ENCODE results near the gene TMEM86B.
"Not testable (repeated sequence)": the region's sequence is repeated elsewhere in the genome, so short reads cannot be mapped to it uniquely, and the experiment has no call there.

TMEM86B gene

DNA sequence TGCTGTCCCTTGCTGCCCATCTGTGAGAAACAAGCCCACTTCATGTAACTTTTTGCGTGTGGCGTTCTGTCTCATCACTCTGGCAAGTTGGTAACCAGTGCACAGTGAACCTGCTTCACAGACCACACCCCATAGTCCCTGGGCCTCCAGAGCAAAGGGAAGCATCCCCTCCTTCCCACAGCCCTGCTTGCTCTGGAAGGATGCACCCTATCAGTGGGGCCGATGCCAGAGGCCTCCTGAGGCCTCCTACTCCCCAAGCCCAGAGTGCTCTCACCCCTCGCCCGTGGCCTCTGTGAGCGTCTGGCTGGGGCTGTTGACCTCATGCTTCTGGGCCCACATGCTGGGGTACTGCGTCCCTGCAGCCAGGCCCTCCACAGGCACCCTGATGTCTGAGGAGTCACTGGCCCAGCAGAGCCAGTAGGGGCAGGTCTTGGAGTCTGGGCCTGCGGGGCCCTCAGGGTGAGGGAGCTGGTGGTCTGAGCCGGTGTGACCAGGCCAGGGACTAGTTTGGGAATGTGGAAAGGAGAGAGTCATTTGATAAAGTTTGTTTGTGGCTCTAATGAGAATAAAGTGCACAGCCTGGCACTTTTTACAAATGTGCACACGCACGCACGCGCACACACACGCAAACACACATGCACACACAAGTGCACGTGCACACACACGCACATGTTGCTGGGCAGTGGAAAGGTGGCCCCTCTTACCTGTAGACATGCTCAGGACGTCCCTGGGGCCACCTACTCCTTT, 5.1 kb downstream of the TMEM86B start:
- DNase-seq (ENCODE audit: low read depth in 2 of 2) = no peak

GRCh38 chr19:55220525-55220924, 8.0 kb downstream of the TMEM86B start:
- DNase-seq (ENCODE audit: low read depth in 2 of 2) = no peak

DNA sequence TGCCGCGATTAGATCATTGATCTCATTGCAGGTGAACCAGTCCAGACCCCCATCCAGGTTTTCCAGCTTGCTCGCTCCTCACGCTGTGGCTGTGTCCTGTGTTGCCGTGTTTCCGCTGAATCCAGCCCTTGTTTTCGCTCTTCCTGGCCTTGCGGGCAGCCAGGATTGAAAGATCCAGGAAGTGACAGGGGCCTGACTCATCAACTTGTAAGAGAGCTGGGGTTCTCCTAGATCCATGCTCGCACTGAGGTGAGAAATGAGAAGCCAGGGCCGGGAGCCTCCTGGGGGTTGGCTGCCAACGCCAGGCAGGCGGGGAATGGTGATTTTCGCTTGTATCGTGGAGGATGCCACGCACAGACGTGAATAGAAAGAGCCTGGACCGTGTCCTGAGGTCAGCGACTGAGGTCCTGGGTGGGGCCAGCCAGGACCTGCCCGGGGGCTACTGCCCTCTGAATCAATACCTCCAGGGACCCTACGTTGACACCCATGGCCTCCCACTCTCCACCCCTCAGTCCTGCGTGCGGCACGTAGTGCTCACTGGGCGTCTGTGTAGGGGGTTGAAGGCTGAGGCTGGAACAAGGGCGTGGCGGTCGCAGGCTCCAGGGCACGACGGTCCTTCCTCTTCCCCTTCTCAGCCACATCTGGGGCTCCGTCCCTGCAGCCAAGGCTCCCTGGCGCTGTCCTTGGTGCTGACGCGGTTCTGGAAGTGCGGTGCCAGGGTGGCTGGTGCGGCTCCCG, 11.9 kb downstream of the TMEM86B start:
- DNase-seq (ENCODE audit: low read depth in 2 of 2) = peak; percentile 97 to 98

DNA sequence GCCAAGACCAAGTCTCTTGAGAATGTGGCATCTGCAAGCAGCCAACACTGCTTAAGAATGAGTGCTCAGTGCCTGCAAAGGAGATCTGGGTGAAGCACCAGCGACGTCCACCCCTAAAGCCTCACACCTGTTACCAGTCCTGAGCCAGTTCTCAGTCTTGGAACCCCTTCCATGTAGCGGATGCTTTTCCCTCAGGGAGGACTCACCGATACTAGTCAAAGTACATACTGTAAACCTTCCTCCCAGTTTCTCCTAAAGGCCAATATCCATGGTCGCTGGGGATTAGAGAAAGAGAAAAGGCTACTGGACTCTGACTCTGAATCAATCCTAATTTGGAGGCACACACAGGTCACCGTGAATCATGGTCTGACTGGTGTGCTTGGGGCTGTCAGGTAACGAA, 15.0 kb downstream of the TMEM86B start:
- DNase-seq (ENCODE audit: low read depth in 2 of 2) = no peak

- no peak for DNase-seq (ENCODE audit: low read depth in 2 of 2)
These were observed 16.1 kb downstream of the TMEM86B start for GRCh38 chr19:55212447-55212846.

DNA sequence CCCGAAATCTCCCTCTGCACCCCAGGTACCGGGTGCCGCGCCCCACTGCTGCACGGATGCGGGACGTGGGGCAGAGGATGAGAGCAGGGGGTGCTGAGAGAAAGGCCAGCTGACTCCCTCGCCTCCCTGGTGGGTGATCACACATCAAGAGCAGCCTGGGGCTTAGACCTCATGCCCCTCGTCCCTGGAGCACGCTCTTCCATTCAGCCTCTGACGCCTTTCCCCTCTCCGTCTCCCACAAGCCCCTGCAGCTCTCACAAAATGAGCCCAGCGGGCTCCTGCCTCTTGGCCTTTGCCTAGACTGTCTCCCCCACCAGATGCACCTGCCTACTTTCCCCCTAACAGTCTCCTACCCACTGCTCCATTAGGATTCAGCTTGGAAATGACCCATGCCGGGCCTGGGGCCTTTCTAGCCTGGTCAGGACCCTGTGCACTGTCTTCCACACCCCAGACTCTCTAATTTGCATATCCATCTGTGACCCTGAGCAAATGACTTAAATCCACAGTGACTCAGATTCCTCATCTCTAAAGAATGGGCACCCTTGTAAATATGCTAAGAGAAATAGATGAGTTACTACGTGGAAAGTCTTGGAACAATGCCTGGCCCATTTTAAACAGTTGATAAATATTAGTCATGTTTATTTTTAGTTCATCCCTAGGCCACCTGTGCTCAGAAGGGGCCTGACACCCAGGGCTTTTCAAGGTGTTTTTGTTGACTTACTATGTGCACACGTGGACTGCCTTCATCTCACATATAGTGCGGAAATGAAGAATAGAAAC, 18.7 kb downstream of the TMEM86B start:
- DNase-seq (ENCODE audit: low read depth in 2 of 2) = peak; percentile 70 to 75

GRCh38 chr19:55208880-55209692, 19.5 kb downstream of the TMEM86B start, which contains the start of gene PTPRH:
PTPRH (minus strand) TSS chr19:55209501; CDS start chr19:55209433, 68 bp downstream.
- DNase-seq (ENCODE audit: low read depth in 2 of 2) = no peak

- DNase-seq (ENCODE audit: low read depth in 2 of 2) = peak; percentile 50 to 57
These were observed 21.7 kb downstream of the TMEM86B start for GRCh38 chr19:55206664-55207500.

- DNase-seq (ENCODE audit: low read depth in 2 of 2) = not testable (repeated sequence)
These were observed 26.4 kb downstream of the TMEM86B start for GRCh38 chr19:55202199-55202598.

GRCh38 chr19:55199620-55200204, 28.9 kb downstream of the TMEM86B start:
- no peak for DNase-seq (ENCODE audit: low read depth in 2 of 2)

GRCh38 chr19:55198651-55199050, 29.9 kb downstream of the TMEM86B start:
- DNase-seq (ENCODE audit: low read depth in 2 of 2) = no peak

DNA sequence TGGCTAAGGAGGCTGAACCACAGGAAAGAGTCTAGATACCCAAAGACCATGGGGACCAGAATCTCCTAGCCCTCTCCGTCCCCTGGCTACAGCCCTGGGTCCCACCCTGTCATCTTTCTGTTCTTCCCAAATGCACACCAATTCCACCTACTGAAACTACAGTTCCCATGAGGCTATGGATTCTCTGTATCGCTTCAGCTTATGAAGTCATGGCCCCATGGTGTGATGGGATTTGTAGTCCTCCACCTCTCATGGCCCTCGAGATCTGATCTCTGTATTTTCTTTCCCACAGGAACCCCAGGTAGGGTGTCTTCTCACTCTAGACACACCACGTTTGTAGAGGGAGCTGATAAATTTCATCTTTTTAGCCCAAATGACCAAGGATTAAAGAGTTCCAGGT, 31.0 kb downstream of the TMEM86B start:
- DNase-seq (ENCODE audit: low read depth in 2 of 2) = no peak

DNA sequence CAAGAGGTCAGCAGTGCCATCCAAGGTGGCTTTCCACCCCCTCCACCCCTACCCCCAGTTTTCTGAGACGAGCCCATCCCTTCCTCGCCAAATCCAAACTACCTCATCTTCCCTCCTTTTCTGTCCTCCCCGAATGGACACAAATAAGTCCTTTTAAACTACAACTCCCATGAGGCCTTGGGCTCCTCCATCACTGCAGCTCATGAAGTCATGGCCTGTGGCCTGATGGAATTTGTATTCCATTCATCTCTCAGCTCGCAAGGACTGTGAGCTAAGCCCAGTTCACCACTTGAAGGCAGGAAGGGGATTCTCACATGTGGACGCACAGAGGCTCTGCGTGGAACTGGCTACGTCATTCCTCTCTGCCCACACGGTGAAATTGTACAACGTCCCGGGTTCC, 31.8 kb downstream of the TMEM86B start:
- DNase-seq (ENCODE audit: low read depth in 2 of 2) = no peak

- no peak for DNase-seq (ENCODE audit: low read depth in 2 of 2)
These were observed 35.1 kb downstream of the TMEM86B start for GRCh38 chr19:55193481-55193880.

DNA sequence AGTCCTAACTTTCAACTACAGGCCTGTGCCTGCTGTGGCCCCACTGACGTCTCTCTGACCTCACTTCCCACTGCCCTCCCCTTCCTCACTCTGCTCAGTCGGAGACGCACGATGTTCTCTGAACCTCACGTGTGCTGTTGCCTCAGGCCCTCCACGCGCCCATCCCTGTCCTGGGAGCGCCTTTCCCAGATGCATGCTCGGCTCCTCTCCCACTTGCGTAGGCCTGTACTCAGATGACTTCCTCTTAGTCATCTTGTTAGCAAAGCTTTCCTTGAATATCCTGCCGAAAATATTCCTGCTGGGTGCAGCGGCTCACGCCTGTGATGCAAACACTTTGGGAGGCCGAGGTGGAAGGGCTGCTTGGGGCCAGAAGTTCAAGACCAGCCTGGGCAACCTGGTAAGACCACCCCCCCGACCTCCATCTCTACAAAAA, 39.1 kb downstream of the TMEM86B start:
- peak; percentile 59 to 65 for DNase-seq (ENCODE audit: low read depth in 2 of 2)

DNA sequence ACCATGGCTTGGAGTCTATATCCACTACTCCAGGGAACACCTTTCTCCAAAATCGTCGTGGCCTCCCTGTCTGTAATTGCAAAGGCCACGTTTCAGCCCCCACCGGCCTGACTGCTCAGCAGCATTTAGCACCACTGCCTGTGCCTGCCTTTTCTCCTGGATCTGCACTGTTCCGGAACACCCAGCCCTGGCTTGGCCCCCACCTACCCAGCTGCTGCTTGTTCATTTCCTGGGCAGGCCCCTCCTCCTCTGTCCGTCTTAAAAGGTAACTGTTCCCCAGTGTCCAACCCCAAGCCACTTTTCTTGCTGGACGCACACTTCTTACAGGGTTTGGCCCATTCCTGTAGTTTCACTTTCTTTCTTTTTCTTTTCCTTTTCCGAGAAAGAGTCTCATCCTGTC, 39.9 kb downstream of the TMEM86B start:
- no peak for DNase-seq (ENCODE audit: low read depth in 2 of 2)

- no peak for DNase-seq (ENCODE audit: low read depth in 2 of 2)
These were observed 42.5 kb downstream of the TMEM86B start for GRCh38 chr19:55186080-55186479.

DNA sequence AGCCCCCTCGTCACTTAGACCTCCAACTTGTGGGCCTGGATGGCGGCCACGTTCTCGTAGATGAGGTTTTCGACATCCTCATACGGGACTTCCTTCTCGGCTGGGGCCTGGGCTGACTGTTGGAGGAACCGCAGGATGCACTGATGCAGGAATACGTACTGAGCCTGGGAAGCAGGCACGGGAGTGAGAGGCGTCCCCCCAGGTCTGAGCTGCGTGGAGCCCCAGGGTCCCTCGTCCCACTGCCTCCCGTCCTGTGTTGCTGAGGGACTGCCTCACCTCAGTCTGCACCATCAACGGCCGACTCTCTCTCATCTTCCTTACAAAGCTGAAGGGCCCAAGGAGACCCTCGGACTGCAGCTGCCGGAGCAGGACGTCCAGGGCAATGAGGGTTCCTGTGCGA, 46.8 kb downstream of the TMEM86B start:
- no peak for DNase-seq (ENCODE audit: low read depth in 2 of 2)

DNA sequence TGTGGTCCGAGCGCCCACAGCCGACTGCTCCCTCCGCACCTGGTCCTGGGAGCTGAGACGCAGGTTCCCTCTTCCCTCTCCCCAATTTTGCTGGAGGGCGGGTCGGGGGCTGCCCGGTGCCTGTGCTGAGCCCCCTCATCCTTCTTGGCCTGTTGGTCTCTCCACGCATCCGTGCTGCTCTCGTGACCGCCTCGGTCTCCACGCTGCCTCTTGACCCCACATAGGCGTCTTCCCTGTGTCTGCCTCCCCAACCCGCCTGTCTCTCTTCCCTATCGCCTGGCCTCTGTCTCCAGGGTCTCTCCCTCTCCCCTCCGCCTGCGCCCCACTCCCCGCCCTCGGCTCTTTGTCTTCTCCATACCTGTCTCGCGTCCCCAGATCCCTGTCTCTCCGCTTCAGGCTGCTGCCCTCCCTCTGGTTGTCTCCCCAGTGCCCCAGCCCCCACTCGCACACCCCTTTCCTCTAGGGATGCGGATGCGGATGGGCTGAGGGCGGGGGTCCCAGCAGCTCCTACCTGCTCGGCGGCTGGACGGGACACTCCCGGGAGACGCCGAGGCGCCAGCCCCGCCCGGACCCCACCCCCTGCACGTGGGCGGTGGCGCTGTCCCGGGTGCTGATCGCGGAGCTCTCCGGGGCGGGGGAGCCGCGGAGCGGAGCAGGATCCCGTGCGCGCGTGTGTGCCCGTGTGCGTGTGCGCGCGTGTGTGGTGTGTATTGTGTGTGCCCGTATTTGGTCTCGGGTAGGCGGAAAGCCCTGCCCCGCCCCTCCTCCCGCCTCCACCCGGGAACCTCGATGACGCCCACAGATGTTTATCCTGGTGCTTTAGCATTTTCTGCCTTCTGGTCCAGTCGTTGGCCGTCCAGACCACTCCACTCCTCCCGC, 48.7 kb downstream of the TMEM86B start, which contains the start of gene SYT5:
SYT5 (minus strand) TSS at position 684 of the 879 bp plus-strand sequence. CDS start 1,248 bp downstream, outside the sequence.
- DNase-seq (ENCODE audit: low read depth in 2 of 2) = no peak

All from fibroblast of skin of left quadriceps (primary cell).